NCI-H524 (cell line): ENCODE results near the gene THADA.

Experiments
- DNase-seq, 2 experiments: peaks; one replicate each; lab custom pipeline; 2025; lab: John Stamatoyannopoulos, UW

THADA gene

GRCh38 chr2:43509886-43510285 lies 86.0 kb downstream of the THADA start:
- no peak for DNase-seq

GRCh38 chr2:43508209-43508608 lies 87.6 kb downstream of the THADA start:
- no peak for DNase-seq

- no peak for DNase-seq
Measured at GRCh38 chr2:43507137-43507536, 88.7 kb downstream of the THADA start.

GRCh38 chr2:43495727-43496126 lies 100.1 kb downstream of the THADA start:
- no peak for DNase-seq

GRCh38 chr2:43493954-43494353 lies 101.9 kb downstream of the THADA start:
- DNase-seq, result no peak

DNA sequence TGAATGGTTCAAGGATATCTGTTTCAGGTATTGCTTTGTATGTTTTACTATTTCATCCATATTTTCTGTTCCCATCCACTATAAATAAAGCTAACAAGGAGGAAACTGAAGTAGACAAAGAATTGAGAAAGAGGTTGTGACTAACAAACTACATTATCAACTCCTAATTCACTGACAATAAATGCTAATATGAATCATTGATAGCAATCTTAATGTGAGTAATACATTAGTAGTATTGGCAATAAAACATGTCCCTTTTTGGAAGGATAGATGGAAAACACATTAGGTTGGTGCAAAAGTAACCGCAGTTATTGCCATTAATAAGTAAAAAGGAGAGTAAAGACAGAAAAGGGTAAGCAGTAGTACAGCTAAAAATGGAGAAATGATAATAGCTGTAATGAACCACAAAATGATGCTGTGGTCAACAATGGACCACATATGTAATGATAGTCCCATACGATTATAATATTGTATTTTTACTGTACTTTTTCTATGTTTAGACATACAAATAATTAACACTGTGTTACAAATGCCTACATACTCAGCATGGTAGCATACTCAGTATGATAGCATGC lies 104.7 kb downstream of the THADA start:
- no peak for DNase-seq

GRCh38 chr2:43490252-43490786 lies 105.5 kb downstream of the THADA start:
- no peak for DNase-seq

- DNase-seq, result no peak
Measured at GRCh38 chr2:43488737-43489136, 107.1 kb downstream of the THADA start.

GRCh38 chr2:43486603-43487002 lies 109.2 kb downstream of the THADA start:
- DNase-seq, result no peak

DNA sequence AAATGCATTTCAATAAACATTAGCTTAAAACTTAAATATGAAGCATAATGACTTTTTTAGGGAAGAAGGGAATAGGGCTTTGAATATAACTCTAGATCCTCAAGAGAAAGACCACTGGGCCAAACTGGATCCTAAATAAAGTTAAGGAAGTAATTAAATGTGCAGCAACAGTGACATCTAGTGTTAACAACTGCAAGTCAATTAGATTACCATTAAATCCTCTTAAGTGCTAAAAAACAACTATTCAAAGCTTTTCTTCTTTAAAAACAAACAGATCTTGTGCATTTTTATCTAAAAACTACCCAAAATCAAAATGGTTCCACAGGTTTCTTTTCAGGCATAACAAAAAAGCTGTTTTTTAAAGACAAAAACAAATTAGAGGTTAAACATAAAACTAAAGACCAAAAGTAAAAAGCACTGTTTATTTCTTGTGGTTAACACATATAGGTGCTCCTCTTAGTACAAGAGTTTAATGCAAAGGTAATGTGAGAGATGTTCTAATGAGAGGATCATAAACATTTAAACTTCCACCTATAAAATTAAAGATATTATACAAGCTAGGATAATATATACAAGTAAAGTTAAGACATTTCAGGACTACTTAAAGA lies 111.4 kb downstream of the THADA start:
- DNase-seq, result peak; percentile 27 to 83

DNA sequence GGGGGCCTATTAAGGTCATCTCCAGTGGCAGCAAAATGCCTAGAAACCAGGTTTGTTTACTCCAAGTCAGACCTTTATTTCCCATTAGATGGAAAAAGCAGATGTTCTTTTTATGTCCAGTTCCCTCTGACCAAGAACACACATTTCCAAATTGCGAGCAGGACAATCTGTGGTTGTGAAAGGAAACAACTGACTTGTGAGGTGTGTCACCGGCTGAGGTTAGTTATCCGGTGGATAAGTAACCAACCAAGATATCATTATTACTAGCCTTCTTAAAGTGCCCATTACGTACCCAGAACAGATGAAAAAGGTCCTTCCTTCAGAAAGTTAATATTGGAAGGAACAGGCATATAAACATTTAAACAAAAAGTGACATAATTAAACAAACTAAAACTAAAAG lies 112.9 kb downstream of the THADA start:
- no peak for DNase-seq

DNA sequence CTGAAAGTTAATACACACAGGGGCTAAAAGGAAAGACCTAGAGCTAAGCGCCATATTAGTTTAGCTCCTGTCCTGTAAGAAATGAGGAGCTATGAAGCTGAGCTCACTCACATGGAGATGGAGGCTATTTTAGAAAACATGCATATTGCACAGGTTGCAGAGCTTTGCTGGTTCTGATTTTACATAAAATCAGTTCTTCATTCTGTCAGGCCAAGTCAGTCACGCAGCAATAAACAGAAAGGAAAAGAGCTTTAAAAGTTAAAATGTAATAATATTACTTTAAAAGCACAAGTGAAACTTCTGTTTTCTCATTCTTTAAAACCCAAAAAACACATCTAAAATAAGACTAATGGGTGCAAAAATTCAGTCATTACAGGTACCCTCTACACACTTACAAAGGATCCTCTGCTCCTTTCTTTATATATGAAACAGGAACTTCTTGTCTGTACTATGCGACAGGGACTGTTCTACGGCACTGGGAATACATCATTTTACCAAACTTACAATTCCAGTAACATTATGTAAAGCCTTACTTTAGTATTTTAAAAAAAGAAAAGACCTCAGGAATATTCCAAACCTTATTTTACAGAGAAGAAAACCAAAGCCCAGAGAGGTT lies 113.8 kb downstream of the THADA start:
- no peak for DNase-seq

- DNase-seq, result no peak
Measured at GRCh38 chr2:43480874-43481273, 115.0 kb downstream of the THADA start.

- no peak for DNase-seq
Measured at GRCh38 chr2:43478412-43479086, 117.3 kb downstream of the THADA start.

- no peak for DNase-seq
Measured at GRCh38 chr2:43475922-43476321, 119.9 kb downstream of the THADA start.

GRCh38 chr2:43475137-43475846 lies 120.5 kb downstream of the THADA start:
- DNase-seq, result no peak

DNA sequence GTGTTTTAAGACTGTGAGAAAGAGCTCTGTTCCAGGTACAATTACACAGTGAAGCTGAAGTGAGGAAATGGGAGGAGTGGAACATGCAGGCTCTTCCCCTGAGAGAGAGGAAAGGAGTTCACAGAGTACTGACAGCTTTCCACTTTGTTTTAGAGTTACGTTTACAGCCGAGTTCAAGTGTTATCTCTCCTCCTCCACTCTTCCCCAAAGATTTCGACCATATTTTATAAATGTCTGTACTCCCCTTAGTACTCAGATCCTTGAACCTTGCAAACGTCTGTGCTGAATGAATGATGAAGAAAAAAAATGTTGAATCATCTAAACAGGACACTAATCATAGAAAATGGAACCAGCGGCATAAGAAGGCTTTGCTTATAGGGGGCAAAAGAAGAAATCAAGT lies 121.6 kb downstream of the THADA start:
- DNase-seq, result no peak

DNA sequence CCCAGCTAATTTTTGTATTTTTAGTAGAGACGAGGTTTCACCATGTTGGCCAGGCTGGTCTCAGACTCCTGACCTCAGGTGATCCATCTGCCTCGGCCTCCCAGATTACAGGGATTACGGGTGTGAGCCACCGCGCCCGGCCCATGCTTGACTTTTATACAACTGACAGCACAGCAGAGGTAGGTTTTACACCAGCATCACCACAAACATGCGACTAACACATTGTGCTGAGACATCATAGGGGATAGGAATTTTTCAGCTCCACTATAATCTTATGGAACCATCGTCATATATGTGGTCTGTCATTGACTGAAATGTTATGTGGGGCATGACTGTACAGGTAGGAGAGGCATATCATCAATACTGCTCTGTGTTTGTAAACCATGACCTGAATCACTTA lies 122.1 kb downstream of the THADA start:
- no peak for DNase-seq

DNA sequence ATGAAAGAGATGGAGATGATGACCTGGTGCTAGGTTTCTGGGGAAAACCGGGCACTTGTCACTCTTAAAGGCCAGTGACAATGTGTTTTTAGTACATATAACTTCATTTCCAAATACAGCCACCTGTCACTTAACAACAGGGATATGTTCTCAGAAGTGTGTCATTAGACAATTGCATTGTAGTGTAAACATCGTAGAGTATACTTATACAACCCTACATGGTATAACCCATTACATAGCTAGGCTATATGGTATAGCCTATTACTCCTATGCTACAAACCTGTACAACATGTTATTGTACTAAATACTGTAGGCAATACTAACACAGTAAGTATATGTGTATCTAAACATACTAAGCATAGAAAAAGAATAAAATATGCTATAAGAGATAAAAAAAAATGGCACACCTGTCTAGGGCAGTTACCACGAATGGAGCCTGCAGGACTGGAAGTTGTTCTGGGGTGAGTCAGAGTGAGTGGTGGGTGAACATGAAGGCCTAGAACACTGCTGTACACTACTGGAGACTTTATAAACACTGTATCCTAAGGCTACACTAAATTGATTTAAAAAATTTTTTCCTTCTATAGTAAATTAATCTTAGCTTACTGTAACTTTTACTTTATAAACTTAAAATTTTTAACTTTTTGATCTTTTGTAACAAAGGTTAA lies 123.2 kb downstream of the THADA start:
- DNase-seq, result no peak

- DNase-seq, result no peak
Measured at GRCh38 chr2:43469713-43470112, 126.1 kb downstream of the THADA start.

- no peak for DNase-seq
Measured at GRCh38 chr2:43469094-43469493, 126.7 kb downstream of the THADA start.

- no peak for DNase-seq
Measured at GRCh38 chr2:43467891-43468290, 127.9 kb downstream of the THADA start.
